Activated CD8-positive, alpha-beta T cell treated with anti-CD3 and anti-CD28 coated beads for 36 hours (primary cell): Measurements from ENCODE around the gene CDKN3. TPM values are rescaled to one million over a fixed set of nuclear protein-coding genes. Genes with fewer than 3 reads are reported as not detected.

ENCODE experiments used
- ATAC-seq: fragments of 200-7000 bp; cut with Tn5 transposase; one replicate; pipeline ENCODE4 v1.10.0; 2021; ENCODE audit warnings: mild to moderate bottlenecking, moderate library complexity
- CTCF ChIA-PET: fragments of 350-600 bp; sonication (Branson Sonifier 250); formaldehyde crosslinking; loops from one replicate; lab custom pipeline; 2021; ENCODE audit warnings: antibody characterized with exemption; lab: Charles Lee
- POLR2A ChIA-PET: fragments of 350-600 bp; sonication (Branson Sonifier 250); formaldehyde crosslinking; loops from one replicate; lab custom pipeline; 2021; ENCODE audit warnings: antibody characterized with exemption; lab: Charles Lee
- DNase-seq: peaks from one replicate; pipeline ENCODE4 v3.0.0-alpha.2; 2020
- H3K27ac Mint-ChIP-seq: one replicate; pipeline ENCODE4 v1.8.0; 2021; ENCODE audit warnings: mild to moderate bottlenecking, mixed read lengths
- H3K27me3 Mint-ChIP-seq: one replicate; pipeline ENCODE4 v1.8.0; 2021; ENCODE audit warnings: mixed read lengths
- H3K36me3 Mint-ChIP-seq: one replicate; pipeline ENCODE4 v1.8.0; 2021; ENCODE audit warnings: low read depth, mixed read lengths
- H3K4me1 Mint-ChIP-seq: one replicate; pipeline ENCODE4 v1.8.0; 2021; ENCODE audit warnings: low read depth, mixed read lengths
- H3K4me3 Mint-ChIP-seq: one replicate; pipeline ENCODE4 v1.8.0; 2021; ENCODE audit warnings: mild to moderate bottlenecking, moderate library complexity, mixed read lengths
- H3K9me3 Mint-ChIP-seq: one replicate; pipeline ENCODE4 v1.8.0; 2021; ENCODE audit warnings: mixed read lengths
- intact Hi-C: fragments of 100-400 bp; cut with micrococcal nuclease; formaldehyde crosslinking; loops from one replicate; pipeline ENCODE4 v1.10.0; 2022
- total RNA-seq, 2 experiments: library from RNA; stranded (reverse); gene quantifications; one replicate each; pipeline ENCODE4 v1.2.3, GENCODE V29; 2021
- TF ChIP-seq, protein P1 (sequence below): fragments of 200-600 bp; IDR thresholded peaks from one replicate; pipeline ENCODE4 v1.8.0; 2022; ENCODE audit warnings: antibody characterized with exemption, mild to moderate bottlenecking

Gene CDKN3
- total RNA-seq, 2 experiments from 2014 or later, result 88.0 to 92.7 TPM

- Mint-ChIP-seq H3K27ac (no peak overlapping the region), H3K9me3 (no peaks in the 10 kb centered on the region), H3K27me3 (peaks cover 20% of the 10 kb centered on the region), H3K36me3 (no peaks in the 10 kb centered on the region), H3K4me3 (no peak overlapping the region), H3K4me1 (no peaks in the 10 kb centered on the region)
- ChIA-PET CTCF (interaction anchor here (1.3 kb wide), 1 partner anchor 32 kb away, joined by 3 read pairs; no protein-coding TSS in a partner anchor), POLR2A (no interaction called here)
- intact Hi-C loops, result no loop called here
- ATAC-seq (no peak), DNase-seq (no peak)
- TF ChIP-seq, protein P1, sequence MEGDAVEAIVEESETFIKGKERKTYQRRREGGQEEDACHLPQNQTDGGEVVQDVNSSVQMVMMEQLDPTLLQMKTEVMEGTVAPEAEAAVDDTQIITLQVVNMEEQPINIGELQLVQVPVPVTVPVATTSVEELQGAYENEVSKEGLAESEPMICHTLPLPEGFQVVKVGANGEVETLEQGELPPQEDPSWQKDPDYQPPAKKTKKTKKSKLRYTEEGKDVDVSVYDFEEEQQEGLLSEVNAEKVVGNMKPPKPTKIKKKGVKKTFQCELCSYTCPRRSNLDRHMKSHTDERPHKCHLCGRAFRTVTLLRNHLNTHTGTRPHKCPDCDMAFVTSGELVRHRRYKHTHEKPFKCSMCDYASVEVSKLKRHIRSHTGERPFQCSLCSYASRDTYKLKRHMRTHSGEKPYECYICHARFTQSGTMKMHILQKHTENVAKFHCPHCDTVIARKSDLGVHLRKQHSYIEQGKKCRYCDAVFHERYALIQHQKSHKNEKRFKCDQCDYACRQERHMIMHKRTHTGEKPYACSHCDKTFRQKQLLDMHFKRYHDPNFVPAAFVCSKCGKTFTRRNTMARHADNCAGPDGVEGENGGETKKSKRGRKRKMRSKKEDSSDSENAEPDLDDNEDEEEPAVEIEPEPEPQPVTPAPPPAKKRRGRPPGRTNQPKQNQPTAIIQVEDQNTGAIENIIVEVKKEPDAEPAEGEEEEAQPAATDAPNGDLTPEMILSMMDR, result no peak
Observed at GRCh38 chr14:54354968-54355641, 41.7 kb upstream of the CDKN3 start.

DNA sequence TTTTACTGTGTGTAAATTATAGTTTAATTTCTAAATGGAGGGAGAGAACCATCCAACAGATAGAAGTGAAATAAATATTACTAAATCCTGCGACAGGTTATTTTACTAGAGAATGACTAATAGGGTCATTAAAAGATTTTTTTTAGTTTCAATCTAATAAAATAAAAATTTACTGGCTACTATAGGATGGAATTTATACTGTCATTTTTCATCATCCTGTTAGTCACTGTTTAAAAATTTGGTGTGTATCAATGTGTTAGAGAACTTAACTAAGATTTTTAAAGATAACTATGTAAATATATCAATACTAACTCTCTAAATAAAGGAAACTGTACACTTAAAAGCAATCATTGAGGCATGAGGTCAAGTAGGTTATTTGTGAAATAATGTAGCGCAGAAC is 41.1 kb upstream of the CDKN3 start:
- Mint-ChIP-seq H3K9me3 (no peaks in the 10 kb centered on the region), H3K4me3 (no peak overlapping the region), H3K4me1 (no peaks in the 10 kb centered on the region), H3K27ac (no peak overlapping the region), H3K27me3 (peaks cover 17% of the 10 kb centered on the region), H3K36me3 (no peaks in the 10 kb centered on the region)
- no peak for ATAC-seq
- intact Hi-C loops, result no loop called here
- ChIA-PET POLR2A (no interaction called here), CTCF (interaction anchor here (1.2 to 1.7 kb wide), 3 partner anchors 8 to 32 kb away, joined by 3 to 7 read pairs (median 3); no protein-coding TSS in a partner anchor)
- TF ChIP-seq, protein P1, result no peak
- DNase-seq, result no peak

- Mint-ChIP-seq H3K36me3 (no peaks in the 10 kb centered on the region), H3K27me3 (peaks cover 17% of the 10 kb centered on the region), H3K4me3 (no peak overlapping the region), H3K4me1 (no peaks in the 10 kb centered on the region), H3K9me3 (no peaks in the 10 kb centered on the region), H3K27ac (no peak overlapping the region)
- ATAC-seq (no peak), DNase-seq (no peak)
- TF ChIP-seq, protein P1, result no peak
- intact Hi-C loops, result no loop called here
- ChIA-PET POLR2A (no interaction called here), CTCF (interaction anchor here (1.2 to 1.7 kb wide), 3 partner anchors 8 to 31 kb away, joined by 3 to 7 read pairs (median 3); no protein-coding TSS in a partner anchor)
Observed at GRCh38 chr14:54356172-54356571, 40.6 kb upstream of the CDKN3 start.

GRCh38 chr14:54360667-54361066 is 36.1 kb upstream of the CDKN3 start:
- ChIA-PET POLR2A (no interaction called here), CTCF (interaction anchor here (3.3 kb wide), 1 partner anchor 13 kb away, joined by 14 read pairs; no protein-coding TSS in a partner anchor)
- Mint-ChIP-seq H3K27me3 (peaks cover 15% of the 10 kb centered on the region), H3K36me3 (no peaks in the 10 kb centered on the region), H3K4me3 (no peak overlapping the region), H3K4me1 (no peaks in the 10 kb centered on the region), H3K9me3 (no peaks in the 10 kb centered on the region), H3K27ac (no peak overlapping the region)
- intact Hi-C loops, result no loop called here
- TF ChIP-seq, protein P1, result no peak
- DNase-seq (no peak), ATAC-seq (no peak)

DNA sequence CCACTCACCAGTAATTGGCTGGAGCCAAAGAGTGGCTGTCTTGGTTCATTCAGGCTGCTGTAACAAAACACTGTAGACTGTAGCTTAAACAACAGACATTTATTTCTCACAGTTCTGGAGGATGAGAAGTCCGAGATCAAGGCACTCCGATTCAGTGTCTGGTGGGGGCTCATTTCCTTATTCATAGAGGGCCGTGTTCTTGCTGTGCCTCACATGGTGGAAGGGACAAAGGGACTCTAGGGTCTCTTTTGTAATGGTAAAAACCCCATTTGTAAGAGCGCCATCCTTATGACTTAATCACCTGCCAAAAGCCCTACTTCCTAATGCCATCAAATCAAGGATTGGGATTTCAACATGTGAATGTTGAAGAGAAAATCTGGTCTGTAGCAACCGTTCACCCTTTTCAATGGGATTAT is 34.7 kb upstream of the CDKN3 start:
- Mint-ChIP-seq H3K27ac (no peak overlapping the region), H3K9me3 (no peaks in the 10 kb centered on the region), H3K36me3 (no peaks in the 10 kb centered on the region), H3K4me3 (no peak overlapping the region), H3K27me3 (peaks cover 15% of the 10 kb centered on the region), H3K4me1 (no peaks in the 10 kb centered on the region)
- POLR2A ChIA-PET, result interaction anchor here (0.6 kb wide), 1 partner anchor 1410 kb away, joined by 3 read pairs; no protein-coding TSS in a partner anchor
- ATAC-seq (no peak), DNase-seq (no peak)
- TF ChIP-seq, protein P1, result no peak
- intact Hi-C loops, result no loop called here
- CTCF ChIA-PET, result interaction anchor here (2.6 kb wide), 1 partner anchor 14 kb away, joined by 12 read pairs; no protein-coding TSS in a partner anchor
